Measurements from ENCODE around the gene APBB2.
"Not testable (repeated sequence)": the region's sequence is repeated elsewhere in the genome, so short reads cannot be mapped to it uniquely, and the experiment has no call there.

APBB2 gene

DNA sequence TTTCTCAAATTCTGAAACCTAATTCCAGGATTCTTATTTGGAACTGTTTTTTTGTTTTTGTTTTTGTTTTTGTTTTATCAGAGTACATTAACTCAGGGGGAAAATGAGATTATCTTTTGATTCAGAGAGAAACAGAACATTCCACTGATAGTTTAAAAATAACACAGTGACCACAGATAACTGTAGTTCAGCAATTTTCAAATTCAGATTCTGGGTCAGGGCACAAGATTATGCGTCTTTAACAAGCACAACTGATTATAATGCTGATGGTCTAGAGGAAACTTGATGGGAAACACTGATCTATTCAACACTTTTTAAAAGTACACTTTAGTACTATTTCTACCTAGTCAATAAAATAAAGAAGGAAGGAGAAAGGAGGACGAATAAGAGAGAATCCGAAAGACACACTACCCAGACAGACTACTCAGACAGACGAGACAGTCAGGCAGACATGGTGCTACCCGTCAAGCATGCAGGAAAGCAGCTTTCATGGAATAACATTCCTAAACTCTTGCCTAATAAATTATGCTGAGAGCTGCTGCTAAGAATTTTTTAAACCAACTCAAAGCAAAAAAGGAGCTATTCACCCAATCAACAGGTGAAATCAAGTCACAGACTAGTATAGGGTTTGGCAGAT is 59.0 kb downstream of the APBB2 start:
- DNase-seq = no peak

DNA sequence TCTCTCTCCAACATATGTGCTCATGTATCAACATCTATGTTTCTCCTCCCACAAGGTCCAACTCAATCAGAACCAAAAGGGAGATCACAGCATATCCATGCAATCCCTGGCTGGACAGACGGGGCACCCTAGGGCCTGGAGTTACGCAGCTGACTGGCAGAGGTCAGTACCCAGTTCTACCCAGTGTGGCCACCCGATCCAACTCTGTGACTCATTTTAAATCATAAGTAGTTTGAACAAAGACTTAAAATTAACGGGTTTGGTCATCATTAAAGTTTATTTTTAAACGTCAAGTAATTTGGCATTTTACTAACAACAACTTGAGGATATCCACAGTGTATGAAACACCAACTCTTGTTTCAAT is 59.5 kb downstream of the APBB2 start:
- DNase-seq = no peak

DNA sequence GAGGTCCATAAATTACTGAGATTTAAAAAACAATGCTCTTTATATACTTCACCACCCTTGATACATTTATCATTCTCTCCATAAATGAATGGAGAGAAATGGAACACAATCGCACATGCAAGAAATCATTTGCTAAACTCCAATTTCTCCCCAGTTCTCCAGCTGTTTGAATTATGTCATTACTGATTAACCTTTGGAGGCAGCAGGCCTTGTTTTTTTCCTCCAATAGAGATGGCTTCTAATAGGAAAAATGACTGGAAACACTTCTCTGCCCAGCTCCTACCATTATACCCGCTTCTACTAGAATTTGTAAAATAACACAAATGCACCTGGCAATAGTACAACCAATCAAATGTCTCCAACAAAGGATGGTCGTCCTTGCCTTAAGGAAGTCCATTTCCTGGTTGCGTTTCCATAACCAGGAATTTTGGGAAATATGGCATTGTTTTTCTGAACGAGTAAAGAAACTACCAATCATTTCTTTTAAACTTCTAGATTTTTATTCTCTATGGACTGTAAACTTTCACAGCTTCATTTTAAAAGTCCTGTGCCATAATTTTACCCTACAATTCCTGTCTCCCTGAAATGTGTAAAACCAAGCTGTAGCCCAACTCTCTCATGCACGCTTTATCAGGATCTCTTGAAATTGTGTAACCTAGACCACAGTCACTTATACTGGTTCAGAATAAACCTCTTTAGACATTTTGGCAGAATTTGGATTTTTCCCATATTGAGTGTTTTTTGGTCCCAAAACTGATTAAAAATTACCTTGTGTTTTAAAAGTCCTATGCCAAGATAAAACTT is 60.1 kb downstream of the APBB2 start:
- no peak for DNase-seq

DNA sequence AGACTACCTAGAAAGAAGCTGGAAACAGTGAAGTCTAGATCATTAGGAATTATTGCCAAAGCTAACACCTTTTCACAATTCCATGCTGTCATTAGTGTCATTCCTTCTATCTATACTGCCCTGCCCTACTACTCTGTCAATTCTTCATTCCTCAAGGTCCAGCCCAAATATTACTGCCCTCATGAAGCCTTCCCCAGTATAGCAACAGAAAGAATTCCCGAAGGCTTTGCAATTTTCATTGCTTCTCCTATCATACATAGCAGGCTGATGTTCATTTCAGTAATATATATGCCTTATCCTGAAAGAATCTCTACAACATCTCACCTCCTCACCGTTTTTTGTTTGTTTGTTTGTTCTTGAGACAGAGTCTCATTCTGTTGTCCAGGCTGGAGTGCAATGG is 63.9 kb downstream of the APBB2 start:
- no peak for DNase-seq

DNA sequence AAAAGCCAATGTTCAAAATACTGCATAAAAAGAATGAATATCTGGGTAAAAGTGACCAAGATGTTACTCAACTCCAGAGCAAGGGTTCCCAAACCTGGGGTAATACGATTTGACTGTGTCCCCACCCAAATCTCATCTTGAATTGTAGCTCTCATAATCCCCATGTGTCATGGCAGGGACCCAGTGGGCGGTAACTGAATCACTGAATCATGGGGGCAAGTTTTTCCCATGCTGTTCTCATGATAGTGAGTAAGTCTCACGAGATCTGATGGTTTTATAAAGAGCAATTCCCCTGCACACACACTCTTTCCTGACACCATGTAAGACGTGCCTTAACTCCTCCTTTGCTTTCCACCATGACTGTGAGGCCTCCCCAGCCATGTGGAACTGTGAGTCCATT is 64.8 kb downstream of the APBB2 start:
- DNase-seq = not testable (repeated sequence)

DNA sequence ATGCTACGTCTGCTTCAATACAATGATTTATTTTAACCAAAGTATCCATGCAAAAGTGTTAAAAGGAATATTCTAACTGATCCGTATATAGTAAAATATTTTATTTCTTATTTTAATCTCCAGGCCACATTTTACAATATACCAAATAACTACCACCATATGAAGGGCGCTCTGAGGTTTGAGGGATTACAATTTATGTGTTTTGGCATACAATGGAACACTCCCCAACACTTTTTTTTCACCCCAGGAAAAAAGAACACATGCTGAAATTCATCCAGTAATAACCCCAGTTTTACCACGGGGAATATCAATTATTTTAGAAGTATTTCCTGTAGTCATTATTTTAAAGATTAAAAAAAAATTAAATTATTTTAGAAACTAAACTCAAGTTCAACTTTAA is 65.4 kb downstream of the APBB2 start:
- no peak for DNase-seq

DNA sequence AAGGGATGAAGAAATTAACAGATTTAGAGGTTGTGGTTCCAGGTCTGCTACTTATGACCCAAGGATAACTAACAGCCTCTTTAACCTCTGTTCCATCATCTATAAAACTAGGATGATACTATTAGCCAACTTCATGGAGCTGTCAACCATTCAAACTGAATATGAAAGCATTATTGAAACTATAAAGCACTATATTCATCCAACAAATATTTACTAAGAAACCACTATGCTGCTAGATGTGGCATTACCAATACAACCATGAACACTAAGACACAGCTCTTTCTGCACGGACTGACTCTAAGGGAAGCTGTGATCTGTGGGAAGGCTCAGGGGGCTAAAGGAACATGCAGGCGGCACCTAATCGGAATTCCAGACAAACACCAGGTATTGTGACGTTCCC is 66.0 kb downstream of the APBB2 start:
- no peak for DNase-seq

DNA sequence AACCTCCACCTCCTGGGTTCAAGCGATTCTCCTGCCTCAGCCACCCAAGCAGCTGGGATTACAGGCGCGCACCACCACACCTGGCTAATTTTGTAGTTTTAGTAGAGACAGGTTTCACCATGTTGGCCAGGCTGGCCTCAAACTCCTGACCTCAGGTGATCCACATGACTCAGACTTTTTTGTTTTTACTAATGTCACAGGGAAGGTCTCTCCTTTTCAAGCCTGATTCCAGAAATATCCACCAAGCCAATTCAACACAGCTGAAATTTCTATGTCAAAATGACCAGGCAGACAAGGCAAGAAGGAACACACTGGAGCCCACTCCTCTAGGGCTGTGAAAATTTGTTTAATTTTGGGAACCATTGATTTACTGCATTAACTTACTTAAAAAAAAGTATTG is 66.8 kb downstream of the APBB2 start:
- not testable (repeated sequence) for DNase-seq

DNA sequence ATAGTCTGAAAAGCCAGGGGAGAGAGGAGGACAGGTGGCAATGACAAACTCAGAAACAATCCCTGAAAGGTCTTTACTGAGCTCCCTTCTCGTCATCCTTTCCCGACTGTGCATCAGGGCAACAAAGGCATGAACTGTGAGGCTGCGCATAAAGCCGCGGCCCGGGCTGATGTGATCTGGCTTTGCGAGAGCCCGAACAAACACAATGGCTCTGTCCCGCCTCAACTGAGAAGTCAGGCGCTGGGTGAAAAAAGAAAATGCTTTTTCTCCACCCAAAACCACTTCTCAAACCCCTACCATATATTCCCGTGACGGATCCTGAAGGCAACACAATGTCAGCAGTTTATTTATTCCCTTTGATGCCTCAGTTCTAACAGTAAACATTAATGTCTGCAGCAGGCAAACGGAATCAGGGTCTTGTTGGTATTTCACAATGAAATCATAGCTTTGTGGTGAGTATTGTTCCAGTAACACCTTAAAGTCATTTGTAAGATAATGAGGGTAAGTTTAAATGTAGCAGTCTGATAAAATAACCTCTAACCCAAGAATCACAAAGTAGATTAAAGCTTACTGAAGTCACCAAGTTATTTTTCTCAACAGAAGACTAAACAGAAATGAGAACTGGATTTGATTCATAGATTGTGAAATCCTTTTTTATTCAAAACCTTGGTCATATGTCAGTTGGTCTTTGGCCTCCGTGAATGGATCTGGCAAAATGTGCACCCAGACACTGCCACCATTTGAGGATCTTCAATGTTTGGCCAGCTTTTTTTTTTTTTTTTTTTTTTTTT is 67.4 kb downstream of the APBB2 start:
- DNase-seq = no peak

DNA sequence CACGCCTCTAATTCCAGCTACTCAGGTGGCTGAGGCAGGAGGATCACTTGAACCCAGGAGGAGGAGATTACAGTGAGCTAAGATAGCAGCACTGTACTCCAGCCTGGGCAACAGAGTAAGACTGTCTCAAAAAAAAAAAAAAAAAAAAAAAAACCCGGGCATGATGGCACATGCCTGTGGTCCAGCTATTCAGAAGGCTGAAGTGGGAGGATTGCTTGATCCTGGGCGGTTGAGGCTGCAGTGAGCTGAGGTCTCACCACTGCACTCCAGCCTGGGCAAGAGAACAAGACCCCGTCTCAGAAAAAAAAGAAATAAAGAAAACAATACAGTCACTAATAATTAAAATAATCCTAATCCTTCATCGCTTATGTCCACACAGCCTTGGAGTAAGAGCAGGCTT is 68.1 kb downstream of the APBB2 start:
- no peak for DNase-seq

DNA sequence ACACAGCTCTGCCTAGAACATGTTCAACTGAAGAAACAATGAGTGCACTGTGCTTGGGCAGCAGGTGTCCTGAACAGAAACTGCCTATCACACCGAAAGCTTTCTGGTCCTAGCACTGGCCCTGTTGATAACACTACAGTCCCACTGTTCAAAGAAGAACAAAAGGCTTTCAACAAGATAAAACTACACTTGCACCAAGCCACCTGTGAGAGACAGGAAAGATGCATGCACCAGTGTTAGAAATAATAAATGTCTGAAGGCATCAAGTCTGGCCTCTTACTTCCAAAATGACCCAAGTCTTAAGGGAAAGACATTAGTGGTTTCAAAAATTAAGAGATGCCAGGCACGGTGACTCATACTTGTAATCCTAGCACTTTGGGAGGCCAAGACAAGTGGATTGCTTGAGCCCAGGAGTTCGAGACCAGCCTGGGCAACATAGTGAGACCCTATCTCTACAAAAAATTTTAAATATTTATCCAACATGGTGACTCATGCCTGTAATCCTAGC is 68.7 kb downstream of the APBB2 start:
- DNase-seq = no peak

DNA sequence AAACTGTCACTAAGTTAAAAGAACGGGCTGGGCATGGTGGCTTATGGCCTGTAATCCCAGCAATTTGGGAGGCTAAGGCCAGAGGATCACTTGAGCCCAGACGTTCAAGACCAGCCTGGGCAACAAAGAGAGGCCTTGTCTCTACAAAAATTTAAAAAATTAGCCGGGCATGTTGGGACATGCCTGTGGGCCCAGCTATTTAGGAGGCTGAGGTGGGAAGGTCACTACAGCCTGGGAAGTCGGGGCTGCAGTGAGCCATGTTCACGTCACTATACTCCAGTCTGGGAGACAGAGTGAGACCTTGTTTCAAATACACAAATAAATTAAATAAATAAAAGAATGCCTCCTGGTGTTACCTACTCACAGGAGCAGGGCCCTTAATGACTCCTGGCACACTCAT is 69.5 kb downstream of the APBB2 start:
- no peak for DNase-seq

DNA sequence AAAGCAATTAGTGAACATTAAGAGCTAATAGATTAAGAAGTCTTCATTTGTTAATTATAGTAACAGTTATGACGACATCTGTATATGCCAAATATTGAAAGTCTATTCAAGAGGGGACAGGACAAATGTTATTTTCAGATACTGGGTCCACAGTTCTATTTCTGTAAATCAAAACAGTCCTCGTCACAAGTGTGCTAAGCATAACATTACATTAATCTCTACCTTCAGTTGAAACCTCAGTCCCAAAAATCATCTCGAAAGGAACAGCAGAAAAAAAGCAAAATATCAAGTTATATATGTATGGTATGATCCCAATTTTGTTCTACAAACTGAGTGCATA is 70.3 kb downstream of the APBB2 start:
- DNase-seq = no peak

DNA sequence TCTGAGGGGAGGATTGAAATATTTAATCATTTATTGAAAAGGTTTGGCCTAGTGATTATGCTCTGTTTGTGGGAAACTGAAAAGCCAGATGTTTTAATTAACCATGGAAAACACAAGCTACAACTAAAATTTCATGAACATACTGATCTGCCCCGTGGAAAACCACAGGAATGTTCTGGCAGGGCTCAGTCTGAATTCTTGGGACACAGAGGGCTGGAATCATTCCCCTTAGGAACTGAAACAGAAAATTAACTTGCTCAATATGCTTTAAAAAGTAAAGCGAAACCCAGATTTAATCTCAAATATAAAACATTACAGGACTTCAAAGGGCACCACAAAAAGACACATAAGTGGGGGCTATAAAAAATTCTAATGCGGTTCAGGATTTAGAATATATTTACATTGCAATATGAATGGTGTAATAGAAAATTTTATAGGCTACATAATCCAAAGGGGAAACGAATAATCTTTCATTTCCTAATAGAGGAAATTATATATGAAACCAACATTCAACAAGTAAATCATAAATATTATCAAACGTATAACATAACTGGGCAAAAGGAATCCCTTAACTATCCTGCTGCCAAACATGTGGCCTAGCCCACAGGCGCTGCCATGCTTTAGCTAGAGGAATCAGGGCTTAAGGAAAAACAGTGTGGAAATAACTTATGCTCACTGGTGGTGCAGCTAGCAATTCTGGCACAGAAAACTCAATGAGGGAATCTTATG is 70.9 kb downstream of the APBB2 start:
- DNase-seq = no peak

DNA sequence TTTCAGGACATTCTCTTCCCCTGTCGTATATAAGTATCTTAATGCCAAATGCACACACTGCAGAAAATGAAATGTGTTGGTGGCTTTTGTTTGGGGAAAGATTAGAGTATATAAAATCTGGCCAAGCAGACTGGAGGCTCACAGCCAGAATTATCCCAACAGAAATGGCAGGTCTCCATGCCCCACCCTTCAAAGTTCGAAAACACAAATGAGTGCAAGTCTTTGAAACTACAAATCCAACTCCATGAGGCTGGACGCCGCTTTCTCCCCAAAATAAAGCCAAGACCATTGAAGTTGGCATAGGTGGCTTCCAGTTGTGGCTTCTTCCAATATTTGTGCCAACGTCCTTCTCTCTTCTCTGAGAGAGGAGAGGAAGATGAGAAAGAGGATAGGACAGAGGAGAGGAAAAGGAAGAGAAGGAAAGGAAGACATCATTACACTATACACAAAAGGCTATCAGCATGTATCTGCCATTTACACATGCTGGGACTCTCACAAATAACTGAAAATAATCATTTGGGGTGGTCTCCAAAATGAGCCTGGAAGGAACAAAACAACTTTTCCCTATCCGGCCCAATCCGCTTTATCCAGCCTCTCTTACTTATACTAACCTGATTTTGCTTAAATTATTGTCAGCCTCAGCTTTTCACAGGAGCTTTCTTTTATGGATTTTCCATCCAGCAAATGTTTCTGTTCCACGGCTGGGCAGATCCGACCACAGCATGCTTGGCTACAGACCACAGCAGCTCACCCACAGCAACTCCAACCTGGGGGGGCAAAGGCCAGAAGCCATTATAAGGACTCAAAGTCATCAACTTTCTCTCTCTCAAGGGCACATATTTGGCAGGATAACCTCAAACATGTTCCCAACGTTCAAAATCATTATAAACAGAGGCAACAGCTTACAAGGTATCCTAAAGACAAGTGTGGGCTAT is 71.7 kb downstream of the APBB2 start:
- no peak for DNase-seq

DNA sequence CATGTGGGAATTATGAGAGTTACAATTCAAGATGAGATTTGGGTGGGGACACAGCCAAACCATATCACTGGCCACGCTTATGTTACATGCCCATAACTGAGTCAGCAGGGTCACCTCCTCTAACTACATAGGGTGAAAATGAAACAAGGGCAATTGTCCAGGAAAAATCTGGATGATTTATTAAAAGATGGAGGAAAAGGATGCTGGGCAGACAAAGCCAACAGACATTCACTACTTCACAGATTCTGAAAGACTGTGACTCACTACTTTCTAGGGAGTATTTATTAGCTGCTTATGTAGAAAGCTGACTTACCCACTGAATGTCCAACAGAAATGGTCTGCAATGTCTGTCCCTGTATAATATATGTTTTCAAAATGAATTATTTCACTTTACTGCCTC is 72.4 kb downstream of the APBB2 start:
- DNase-seq = no peak

DNA sequence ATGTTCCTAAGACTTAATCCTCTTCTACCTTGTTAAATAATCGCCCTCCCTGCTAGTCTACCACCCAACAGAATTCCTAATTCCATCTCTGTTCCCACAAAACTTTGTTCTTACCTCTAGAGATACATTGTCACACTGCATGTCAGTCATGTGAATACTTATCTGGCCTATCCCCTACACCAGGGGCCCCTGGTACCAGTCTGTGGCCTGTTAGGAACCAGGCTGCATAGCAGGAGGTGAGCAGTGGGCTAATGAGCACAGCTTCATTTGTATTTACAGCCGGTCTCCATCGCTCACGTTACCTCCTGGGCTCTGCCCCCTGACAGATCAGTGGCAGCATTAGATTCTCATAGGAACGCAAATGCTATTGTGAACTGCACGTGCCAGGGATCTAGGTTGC is 73.9 kb downstream of the APBB2 start:
- no peak for DNase-seq

DNA sequence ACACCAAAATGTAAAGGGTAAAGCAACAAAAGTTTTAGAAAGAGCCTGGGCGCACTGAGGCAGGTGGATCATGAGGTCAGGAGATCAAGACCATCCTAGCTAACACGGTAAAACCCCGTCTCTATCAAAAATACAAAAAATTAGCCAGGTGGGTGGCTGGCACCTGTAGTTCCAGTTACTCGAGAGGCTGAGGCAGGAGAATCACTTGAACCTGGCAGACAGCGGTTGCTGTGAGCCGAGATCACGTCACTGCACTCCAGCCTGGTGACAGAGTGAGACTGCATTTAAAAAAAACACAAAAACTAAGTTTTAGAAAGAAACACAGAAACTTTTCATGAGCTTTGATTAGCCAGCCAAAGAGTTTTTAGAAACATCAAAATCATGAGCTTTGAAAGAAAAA is 76.5 kb downstream of the APBB2 start:
- no peak for DNase-seq

DNA sequence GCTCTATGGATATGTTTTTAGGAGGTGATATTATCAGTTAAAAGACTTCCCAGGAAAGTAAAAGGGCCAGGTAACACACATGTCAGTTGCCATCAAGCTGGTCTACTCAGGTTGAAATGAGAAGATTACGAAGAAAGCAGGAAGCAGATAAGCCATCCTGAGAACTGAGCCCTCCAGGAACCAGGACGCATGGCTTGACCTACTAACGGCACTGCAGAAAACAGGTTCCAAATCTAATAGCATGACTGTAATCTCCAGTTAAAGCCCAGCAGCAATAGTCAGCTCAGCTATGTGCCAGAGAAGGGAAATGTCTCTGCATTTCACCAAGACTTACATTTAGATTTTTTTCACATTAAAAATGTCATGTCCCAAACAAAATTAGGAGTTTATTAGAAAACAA is 77.9 kb downstream of the APBB2 start:
- no peak for DNase-seq

DNA sequence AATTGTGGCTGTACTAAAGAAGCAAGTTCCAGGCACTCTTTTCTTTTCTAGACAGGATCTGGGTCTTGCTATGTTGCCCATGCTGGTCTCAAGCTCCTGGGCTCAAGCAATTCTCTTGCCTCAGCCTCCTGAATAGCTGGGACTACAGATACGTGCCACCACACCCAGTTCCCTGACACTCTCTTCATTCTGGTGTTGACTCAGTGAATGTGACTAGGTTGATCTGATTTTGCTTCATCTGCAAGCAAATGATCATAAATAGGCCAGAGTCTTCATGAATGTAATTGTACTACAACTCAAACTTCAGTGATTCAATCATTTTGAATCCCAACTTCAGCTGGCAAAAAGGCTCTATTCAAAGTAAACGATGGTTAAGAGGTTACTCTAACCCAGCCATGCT is 78.5 kb downstream of the APBB2 start:
- DNase-seq = no peak

DNA sequence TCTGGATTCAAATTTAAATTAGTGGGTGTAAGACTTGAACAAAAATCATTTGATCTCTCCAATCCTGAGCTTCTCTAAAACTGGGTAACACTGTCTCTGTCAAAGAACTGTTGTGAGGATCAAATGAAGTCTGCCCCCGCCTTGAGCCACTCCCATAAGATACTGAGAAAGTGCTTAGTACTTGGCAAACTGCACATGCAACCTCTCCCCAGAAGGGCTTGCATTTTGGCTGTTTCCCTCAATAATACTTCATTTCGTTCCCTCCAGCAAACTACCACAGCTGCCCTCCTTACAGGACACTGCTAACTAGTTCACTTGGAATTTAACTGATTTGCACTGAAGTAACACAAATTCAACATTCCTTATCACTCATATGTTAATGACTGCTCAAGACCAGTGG is 79.8 kb downstream of the APBB2 start:
- DNase-seq = no peak

DNA sequence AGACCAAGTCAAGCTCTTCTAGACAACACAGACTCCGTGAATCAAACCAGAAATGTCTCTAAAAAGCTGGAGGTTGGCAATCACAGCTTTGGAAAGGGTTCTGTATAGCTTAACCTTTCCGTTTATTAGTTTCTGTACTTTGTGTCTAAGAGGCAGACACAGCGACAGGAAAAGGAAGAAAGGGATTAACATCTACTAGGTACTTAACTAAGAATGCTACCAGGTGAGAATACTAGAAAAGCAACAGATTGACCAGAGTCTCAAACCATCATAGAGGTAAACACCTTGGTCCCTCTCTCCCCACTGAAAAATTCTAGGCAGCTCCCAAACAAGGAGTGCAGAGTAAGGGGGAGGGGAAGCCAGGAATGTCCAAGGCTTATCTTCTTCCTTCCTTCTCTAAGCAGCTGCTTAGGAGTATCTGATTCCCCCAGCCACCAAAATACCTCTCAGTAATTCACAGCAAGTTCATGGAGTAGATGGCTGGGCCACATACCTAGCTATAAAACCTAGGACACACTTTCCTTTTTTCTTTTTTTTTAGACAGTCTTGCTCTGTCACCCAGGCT is 80.8 kb downstream of the APBB2 start:
- no peak for DNase-seq

Data from MV-4-11 (cell line).